Lower lobe of right lung (tissue), 2 donors: ENCODE data around the gene NGFR. TPM values are rescaled to one million over a fixed set of nuclear protein-coding genes. Genes with fewer than 3 reads are reported as not detected.

ENCODE experiments used
- ATAC-seq, 2 donors: fragments of 200-7000 bp; cut with Tn5 transposase; one replicate each; pipeline ENCODE4 v1.9.1; 2020 to 2022; ENCODE audit warnings: mild to moderate bottlenecking in 2 of 2, moderate library complexity in 2 of 2
- DNase-seq: peaks from one replicate; pipeline ENCODE4 v3.0.0-alpha.2; 2020
- H3K27ac ChIP-seq: fragments of 200-600 bp; one replicate; pipeline ENCODE4 v1.8.0; 2022
- H3K27me3 ChIP-seq: fragments of 200-600 bp; one replicate; pipeline ENCODE4 v1.8.0; 2022; ENCODE audit warnings: low read depth
- H3K36me3 ChIP-seq: fragments of 200-600 bp; one replicate; pipeline ENCODE4 v1.8.0; 2022; ENCODE audit warnings: mild to moderate bottlenecking
- H3K4me1 ChIP-seq: fragments of 200-600 bp; one replicate; pipeline ENCODE4 v1.8.0; 2022
- H3K4me3 ChIP-seq: fragments of 200-600 bp; one replicate; pipeline ENCODE4 v1.8.0; 2022; ENCODE audit warnings: mild to moderate bottlenecking
- H3K9me3 ChIP-seq: fragments of 200-600 bp; one replicate; pipeline ENCODE4 v1.8.0; 2022
- intact Hi-C: fragments of 100-400 bp; cut with DNase I; formaldehyde crosslinking; loops from one replicate; pipeline ENCODE4 v1.11.0; 2022
- total RNA-seq: library from RNA; stranded (reverse); fragmentation: NEBNext Ultra II Directional; extraction: Animal tissue kit (Norgen Biotek cat#: 25700); gene quantifications from one replicate; pipeline ENCODE4 v1.2.1, GENCODE V29; 2021
- TF ChIP-seq, protein P1 (sequence below): fragments of 200-600 bp; IDR thresholded peaks from one replicate; pipeline ENCODE4 v1.8.0; 2022; ENCODE audit warnings: antibody characterized with exemption, mild to moderate bottlenecking
- donor health status: DM: no; HTN: yes; CAD: no; lungs with severe emphysema.

NGFR gene
- total RNA-seq, 1 donor from 2014 or later = 2.3 TPM

DNA sequence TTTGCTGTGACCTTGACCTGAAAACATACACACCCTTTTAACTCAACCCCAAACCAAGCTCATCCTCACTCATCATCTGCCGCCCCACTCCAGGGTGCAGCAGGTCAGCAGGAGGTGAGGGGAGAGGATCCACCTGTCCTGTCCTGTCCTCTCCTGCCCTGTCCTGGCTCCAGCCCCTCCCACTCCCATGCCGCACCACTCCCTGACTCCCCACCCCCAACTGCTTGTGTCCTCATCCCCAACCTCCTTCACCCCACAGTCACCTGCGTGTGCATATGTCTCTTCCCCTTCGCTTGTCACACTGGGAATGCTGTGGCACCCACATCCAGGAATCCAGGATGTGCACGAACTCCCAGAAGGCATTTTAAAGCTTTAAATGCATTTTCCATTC, 15.6 kb downstream of the NGFR start:
- intact Hi-C loops = no loop called here
- Histone ChIP-seq H3K27me3 (peaks cover 39% of the 10 kb centered on the region), H3K36me3 (no peaks in the 10 kb centered on the region), H3K27ac (no peak overlapping the region), H3K4me1 (peaks cover 12% of the 10 kb centered on the region), H3K4me3 (no peak overlapping the region), H3K9me3 (no peaks in the 10 kb centered on the region)
- DNase-seq (no peak), ATAC-seq (no peak)
- TF ChIP-seq, protein P1, sequence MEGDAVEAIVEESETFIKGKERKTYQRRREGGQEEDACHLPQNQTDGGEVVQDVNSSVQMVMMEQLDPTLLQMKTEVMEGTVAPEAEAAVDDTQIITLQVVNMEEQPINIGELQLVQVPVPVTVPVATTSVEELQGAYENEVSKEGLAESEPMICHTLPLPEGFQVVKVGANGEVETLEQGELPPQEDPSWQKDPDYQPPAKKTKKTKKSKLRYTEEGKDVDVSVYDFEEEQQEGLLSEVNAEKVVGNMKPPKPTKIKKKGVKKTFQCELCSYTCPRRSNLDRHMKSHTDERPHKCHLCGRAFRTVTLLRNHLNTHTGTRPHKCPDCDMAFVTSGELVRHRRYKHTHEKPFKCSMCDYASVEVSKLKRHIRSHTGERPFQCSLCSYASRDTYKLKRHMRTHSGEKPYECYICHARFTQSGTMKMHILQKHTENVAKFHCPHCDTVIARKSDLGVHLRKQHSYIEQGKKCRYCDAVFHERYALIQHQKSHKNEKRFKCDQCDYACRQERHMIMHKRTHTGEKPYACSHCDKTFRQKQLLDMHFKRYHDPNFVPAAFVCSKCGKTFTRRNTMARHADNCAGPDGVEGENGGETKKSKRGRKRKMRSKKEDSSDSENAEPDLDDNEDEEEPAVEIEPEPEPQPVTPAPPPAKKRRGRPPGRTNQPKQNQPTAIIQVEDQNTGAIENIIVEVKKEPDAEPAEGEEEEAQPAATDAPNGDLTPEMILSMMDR = no peak

- intact Hi-C loops = no loop called here
- ATAC-seq (no peak), DNase-seq (no peak)
- no peak overlapping the region for H3K4me3 ChIP-seq
- peaks cover 28% of the 10 kb centered on the region for H3K27me3 ChIP-seq
- no peak overlapping the region for H3K27ac ChIP-seq
- no peaks in the 10 kb centered on the region for H3K9me3 ChIP-seq
- peaks cover 21% of the 10 kb centered on the region for H3K4me1 ChIP-seq
- no peaks in the 10 kb centered on the region for H3K36me3 ChIP-seq
- TF ChIP-seq, protein P1 = no peak
Observed at GRCh38 chr17:49511810-49512209, 16.7 kb downstream of the NGFR start.

DNA sequence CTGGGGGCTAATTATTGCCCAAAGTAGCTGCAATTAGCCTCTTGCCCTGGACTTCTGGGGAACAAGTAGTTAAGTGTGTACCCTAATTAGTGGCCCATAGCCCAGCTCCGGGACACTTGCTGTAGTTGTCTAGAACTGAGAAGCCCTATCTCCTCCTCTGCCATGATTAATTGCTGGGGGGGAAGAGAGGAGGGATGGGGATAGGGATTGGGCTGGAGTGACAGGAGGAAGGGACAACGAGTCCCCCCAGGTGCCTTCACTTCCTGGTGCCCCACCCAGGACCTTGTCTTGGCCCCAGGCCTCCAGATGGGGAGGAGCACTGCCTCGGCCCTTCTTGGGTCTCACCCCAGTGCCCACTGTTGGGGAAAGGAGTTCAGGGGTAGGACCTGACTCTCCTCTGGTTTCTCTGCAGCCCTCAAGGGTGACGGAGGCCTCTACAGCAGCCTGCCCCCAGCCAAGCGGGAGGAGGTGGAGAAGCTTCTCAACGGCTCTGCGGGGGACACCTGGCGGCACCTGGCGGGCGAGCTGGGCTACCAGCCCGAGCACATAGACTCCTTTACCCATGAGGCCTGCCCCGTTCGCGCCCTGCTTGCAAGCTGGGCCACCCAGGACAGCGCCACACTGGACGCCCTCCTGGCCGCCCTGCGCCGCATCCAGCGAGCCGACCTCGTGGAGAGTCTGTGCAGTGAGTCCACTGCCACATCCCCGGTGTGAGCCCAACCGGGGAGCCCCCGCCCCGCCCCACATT, 17.4 kb downstream of the NGFR start:
- DNase-seq (no peak), ATAC-seq (no peak)
- TF ChIP-seq, protein P1 = no peak
- no peak overlapping the region for H3K27ac ChIP-seq
- H3K36me3 ChIP-seq = no peaks in the 10 kb centered on the region
- peaks cover 21% of the 10 kb centered on the region for H3K4me1 ChIP-seq
- H3K4me3 ChIP-seq = no peak overlapping the region
- peaks cover 24% of the 10 kb centered on the region for H3K27me3 ChIP-seq
- H3K9me3 ChIP-seq = no peaks in the 10 kb centered on the region
- intact Hi-C loops = no loop called here

GRCh38 chr17:49513044-49513395, 17.9 kb downstream of the NGFR start:
- no peak for DNase-seq
- no peaks in the 10 kb centered on the region for H3K36me3 ChIP-seq
- ATAC-seq = no peak
- no peak overlapping the region for H3K27ac ChIP-seq
- TF ChIP-seq, protein P1 = no peak
- H3K4me3 ChIP-seq = no peak overlapping the region
- peaks cover 19% of the 10 kb centered on the region for H3K27me3 ChIP-seq
- no peaks in the 10 kb centered on the region for H3K9me3 ChIP-seq
- peaks cover 21% of the 10 kb centered on the region for H3K4me1 ChIP-seq
- intact Hi-C loops = no loop called here

DNA sequence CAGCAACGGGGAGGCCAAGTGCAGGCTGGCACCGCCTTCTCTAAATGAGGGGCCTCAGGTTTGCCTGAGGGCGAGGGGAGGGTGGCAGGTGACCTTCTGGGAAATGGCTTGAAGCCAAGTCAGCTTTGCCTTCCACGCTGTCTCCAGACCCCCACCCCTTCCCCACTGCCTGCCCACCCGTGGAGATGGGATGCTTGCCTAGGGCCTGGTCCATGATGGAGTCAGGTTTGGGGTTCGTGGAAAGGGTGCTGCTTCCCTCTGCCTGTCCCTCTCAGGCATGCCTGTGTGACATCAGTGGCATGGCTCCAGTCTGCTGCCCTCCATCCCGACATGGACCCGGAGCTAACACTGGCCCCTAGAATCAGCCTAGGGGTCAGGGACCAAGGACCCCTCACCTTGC, 18.5 kb downstream of the NGFR start:
- DNase-seq (no peak), ATAC-seq (no peak)
- Histone ChIP-seq H3K9me3 (no peaks in the 10 kb centered on the region), H3K27ac (no peak overlapping the region), H3K4me3 (no peak overlapping the region), H3K27me3 (peaks cover 13% of the 10 kb centered on the region), H3K4me1 (peaks cover 21% of the 10 kb centered on the region), H3K36me3 (no peaks in the 10 kb centered on the region)
- TF ChIP-seq, protein P1 = no peak
- intact Hi-C loops = no loop called here
